Fibroblast of lung (primary cell): ENCODE measurements around the gene TBC1D22A.

Experiments used
- CTCF ChIP-seq, 2 donors: IDR thresholded peaks in 1 of 2; conservative IDR thresholded peaks in 1 of 2; 1 replicate in 1 of 2; 2 replicates in 1 of 2; pipeline ENCODE4 v1.5.1; 2011 to 2012; ENCODE audit warnings: low read length in 2 of 2, control low read depth in 1 of 2, inconsistent platforms in 1 of 2, low read depth in 1 of 2, mild to moderate bottlenecking in 1 of 2
- EZH2 ChIP-seq: IDR thresholded peaks from 2 replicates; pipeline ENCODE4 v1.5.1; 2012; ENCODE audit warnings: low read length, control low read depth, mild to moderate bottlenecking; ENCODE audit errors: missing control alignments

DNA sequence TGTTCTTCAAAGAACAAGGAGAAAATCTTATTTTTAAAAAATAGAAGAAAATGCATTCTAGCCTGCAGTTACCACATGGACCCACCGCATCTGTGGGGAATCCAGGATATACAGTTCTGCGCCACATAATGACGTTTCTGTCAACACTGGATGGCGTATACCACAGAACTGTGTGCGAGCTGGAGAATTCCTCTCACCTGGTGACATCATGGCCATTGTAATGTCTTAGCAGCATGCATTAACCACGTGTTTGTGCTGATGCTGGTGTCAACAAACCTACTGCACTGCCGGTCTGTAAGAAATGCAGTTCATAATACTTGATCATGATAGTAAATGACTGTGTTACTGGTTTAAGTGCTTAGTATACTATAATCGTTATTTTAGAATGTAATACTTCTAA lies 174.7 kb downstream of the TBC1D22A start:
- TF ChIP-seq CTCF (conservative IDR thresholded peaks at IDR 0.05 in 1 of 2, IDR thresholded peaks at IDR 0.05 in 1 of 2; ENCODE audit: low read depth in 1 of 2, low read length in 2 of 2), result no peak
- no peak for TF ChIP-seq EZH2
